ENCODE measurements around the gene RNF151. TPM values are rescaled to one million over a fixed set of nuclear protein-coding genes. Genes with fewer than 3 reads are reported as not detected.
A peak's percentile ranks its signal among the peaks of the same experiment; 100 is the strongest.

Gene RNF151, protein sequence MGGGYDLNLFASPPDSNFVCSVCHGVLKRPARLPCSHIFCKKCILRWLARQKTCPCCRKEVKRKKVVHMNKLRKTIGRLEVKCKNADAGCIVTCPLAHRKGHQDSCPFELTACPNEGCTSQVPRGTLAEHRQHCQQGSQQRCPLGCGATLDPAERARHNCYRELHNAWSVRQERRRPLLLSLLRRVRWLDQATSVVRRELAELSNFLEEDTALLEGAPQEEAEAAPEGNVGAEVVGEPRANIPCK
- total RNA-seq, result not detected

DNA sequence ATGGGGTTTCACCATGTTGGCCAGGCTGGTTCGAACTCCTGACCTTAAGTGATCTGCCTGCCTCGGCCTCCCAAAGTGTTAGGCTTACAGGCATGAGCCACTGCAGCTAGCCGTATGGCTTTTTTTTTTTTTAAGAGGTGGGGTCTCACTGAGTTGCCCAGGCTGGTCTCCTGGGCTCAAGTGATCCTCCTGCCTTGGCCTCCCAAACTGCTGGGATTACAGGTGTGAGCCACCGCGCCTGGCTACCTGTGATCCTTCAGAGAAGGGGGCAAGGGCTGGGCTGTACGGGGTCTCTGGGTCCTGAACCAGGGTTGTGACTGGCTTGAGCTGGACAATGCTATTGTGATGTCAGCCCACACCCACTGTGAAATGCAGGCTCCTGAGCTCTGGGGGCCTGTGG, at the start of gene RNF151:
Gene RNF151 (plus strand): TSS at position 397 of the 400 bp plus-strand sequence. CDS start 26 bp downstream, outside the sequence.
- peak within 1 kb of the TSS; percentile 98 for H3K4me3 ChIP-seq

DNA sequence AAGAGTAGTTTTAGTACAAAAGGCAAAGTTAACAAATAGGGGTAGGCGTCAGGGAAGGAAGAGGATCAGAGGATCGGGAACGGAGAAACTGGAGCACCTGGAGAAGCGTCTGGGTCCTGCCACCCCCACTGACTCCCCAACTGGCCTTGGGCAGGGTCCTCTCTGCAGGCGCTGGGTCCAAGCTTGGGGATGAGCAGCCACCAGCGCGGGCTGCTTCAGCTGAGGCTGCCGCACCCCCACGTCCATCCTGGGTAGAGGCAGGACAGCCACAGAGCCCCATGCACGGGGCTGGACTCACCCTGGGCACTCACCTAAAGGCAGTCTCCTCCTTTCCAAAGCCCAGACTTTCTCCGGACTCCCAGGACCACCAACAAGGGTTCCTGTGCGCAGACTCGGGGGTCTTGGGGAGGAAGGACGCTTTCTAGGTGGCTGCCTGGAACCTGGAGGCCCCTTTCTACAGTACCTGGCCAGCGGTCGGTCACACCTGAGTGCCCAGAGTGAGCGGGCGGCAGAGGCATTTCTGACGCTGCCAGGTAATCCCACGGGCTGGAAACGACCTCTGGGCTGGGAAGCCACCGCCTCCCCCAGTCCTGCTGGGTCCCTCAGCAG, 49.5 kb upstream of the RNF151 start:
- H3K9me3 ChIP-seq, result no peaks in the 10 kb centered on the region
- peaks cover 54% of the 10 kb centered on the region for H3K4me1 ChIP-seq
- TF ChIP-seq POLR2A (IDR thresholded peaks at IDR 0.05), result no peak
- no peak for TF ChIP-seq EP300 (IDR thresholded peaks at IDR 0.05)
- TF ChIP-seq, protein P1, sequence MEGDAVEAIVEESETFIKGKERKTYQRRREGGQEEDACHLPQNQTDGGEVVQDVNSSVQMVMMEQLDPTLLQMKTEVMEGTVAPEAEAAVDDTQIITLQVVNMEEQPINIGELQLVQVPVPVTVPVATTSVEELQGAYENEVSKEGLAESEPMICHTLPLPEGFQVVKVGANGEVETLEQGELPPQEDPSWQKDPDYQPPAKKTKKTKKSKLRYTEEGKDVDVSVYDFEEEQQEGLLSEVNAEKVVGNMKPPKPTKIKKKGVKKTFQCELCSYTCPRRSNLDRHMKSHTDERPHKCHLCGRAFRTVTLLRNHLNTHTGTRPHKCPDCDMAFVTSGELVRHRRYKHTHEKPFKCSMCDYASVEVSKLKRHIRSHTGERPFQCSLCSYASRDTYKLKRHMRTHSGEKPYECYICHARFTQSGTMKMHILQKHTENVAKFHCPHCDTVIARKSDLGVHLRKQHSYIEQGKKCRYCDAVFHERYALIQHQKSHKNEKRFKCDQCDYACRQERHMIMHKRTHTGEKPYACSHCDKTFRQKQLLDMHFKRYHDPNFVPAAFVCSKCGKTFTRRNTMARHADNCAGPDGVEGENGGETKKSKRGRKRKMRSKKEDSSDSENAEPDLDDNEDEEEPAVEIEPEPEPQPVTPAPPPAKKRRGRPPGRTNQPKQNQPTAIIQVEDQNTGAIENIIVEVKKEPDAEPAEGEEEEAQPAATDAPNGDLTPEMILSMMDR (IDR thresholded peaks at IDR 0.05), result no peak
- TF ChIP-seq POLR2AphosphoS5 (IDR thresholded peaks at IDR 0.05), result no peak
- WGBS, result 19% methylated on average over 4 of the region's 22 CpGs
- no peaks in the 10 kb centered on the region for H3K36me3 ChIP-seq
- peaks cover 75% of the 10 kb centered on the region for H3K27me3 ChIP-seq
- H3K27ac ChIP-seq, result peak overlapping the region; percentile 50
- peak overlapping the region; percentile 46 for H3K4me3 ChIP-seq
- no peak for DNase-seq (ENCODE audit: low spot score in 2 of 2)

More for the DNA sequence above, at the start of gene RNF151:
- peak within 1 kb of the TSS; percentile 96 for H3K27ac ChIP-seq
- no peaks in the 10 kb centered on the region for H3K9me3 ChIP-seq
- no peaks in the 10 kb centered on the region for H3K27me3 ChIP-seq
- TF ChIP-seq POLR2AphosphoS5 (IDR thresholded peaks at IDR 0.05) (no peak), EP300 (IDR thresholded peaks at IDR 0.05) (no peak), POLR2A (IDR thresholded peaks at IDR 0.05) (no peak)
- TF ChIP-seq, protein P1 (IDR thresholded peaks at IDR 0.05), result no peak
- H3K4me1 ChIP-seq, result peaks cover 37% of the 10 kb centered on the region
- 97% methylated on average over 5 of the region's 6 CpGs for WGBS
- H3K36me3 ChIP-seq, result peaks cover 19% of the 10 kb centered on the region
- DNase-seq (ENCODE audit: low spot score in 2 of 2), result no peak

DNA sequence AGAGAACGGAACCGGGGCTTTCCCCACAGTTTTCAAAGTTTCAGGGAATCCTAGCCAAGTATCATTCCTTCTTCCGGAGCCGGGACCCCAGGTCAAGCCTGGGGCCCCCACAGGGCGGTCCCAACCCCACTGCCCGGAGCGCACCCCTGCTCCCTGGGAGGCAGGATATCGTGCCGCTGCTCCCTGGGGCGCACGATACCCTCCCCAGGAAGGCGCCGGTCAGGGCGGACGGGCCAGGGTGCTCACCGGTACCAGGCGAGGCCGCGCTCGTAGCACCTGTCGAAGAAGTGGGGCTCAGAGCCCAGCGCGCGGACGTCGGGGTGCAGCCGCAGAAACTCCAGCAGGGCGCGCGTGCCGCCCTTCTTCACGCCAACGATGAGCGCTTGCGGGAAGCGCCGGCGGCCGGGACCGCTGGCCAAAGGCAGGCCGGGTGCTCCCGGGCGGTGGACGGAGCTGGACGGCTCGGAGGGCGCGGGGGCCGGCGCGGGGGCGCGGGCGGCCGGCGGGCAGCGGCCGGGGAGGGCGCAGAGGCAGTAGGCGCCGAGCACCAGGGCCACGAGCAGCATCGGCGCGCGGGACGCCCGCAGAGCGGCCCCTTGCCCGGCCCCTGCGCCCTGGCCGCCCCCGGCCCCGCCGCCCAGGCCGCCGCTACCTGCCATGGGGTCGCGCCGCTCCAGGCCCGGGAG, 48.8 kb upstream of the RNF151 start:
- Histone ChIP-seq H3K4me3 (peak overlapping the region; percentile 46), H3K4me1 (peaks cover 54% of the 10 kb centered on the region), H3K9me3 (no peaks in the 10 kb centered on the region), H3K27me3 (peaks cover 78% of the 10 kb centered on the region), H3K27ac (peak overlapping the region; percentile 50), H3K36me3 (no peaks in the 10 kb centered on the region)
- no peak for DNase-seq (ENCODE audit: low spot score in 2 of 2)
- TF ChIP-seq, protein P1 (IDR thresholded peaks at IDR 0.05), result no peak
- no peak for TF ChIP-seq POLR2A (IDR thresholded peaks at IDR 0.05)
- no peak for TF ChIP-seq POLR2AphosphoS5 (IDR thresholded peaks at IDR 0.05)
- TF ChIP-seq EP300 (IDR thresholded peaks at IDR 0.05), result no peak
- WGBS, result 0% methylated on average over 34 of the region's 81 CpGs

DNA sequence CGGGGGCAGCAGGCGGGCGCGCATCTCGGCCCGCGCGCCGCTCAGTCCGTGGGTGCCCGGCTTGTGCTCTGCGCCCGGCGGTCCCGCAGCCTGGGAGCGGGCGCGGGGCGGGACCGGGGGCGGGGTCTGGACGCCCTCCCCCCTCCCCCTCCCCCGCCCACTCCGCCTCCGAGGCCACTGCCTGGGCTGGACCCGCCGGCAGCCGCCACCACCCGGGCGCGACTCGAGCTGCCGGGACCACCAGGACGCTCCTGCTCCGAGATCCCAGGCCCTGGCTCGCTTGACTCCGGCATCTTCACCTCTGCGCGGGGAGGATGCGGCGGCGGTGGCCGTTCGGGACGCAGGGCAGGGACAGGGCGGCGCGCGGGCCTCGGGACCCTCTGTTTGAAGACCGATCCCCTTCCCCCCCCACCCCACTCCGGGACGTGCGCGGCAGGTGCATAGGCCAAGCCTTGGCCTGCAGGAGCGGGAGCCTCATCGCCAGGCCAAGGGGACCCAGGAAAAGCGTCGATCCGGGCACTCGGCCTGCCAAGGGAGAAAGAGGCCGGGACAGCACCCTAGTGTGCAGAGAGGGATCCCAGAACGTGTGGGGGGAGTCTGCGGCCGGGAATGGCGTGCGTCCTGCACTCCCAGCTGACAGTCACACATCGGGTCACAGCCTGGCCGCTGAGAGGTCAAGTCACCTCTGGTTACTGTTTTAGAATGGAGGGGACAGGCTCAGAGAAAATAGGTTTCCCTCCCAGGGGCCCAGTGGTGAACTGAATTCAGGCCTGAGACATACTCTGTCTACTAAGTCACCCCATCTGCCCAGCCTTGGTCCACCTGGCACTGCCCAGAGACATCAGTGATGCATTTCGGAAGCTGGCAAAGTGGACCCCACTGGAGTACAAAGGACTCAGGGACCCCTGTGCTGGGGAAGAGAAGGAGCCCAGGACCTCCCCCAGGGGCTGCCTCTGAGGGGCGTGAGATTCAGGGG, 48.0 kb upstream of the RNF151 start, which contains the start of gene HS3ST6:
Gene HS3ST6 (minus strand): TSS at position 65 of the 976 bp plus-strand sequence. CDS start 92 bp downstream, outside the sequence.
- H3K36me3 ChIP-seq, result no peaks in the 10 kb centered on the region
- H3K27me3 ChIP-seq, result peaks cover 83% of the 10 kb centered on the region
- peak within 1 kb of the TSS; percentile 46 for H3K4me3 ChIP-seq
- peaks cover 55% of the 10 kb centered on the region for H3K4me1 ChIP-seq
- peak within 1 kb of the TSS; percentile 50 for H3K27ac ChIP-seq
- TF ChIP-seq EP300 (IDR thresholded peaks at IDR 0.05) (no peak), POLR2A (IDR thresholded peaks at IDR 0.05) (no peak), POLR2AphosphoS5 (IDR thresholded peaks at IDR 0.05) (no peak)
- TF ChIP-seq, protein P1 (IDR thresholded peaks at IDR 0.05), result no peak
- DNase-seq (ENCODE audit: low spot score in 2 of 2), result no peak
- WGBS, result 17% methylated on average over 7 of the region's 71 CpGs
- no peaks in the 10 kb centered on the region for H3K9me3 ChIP-seq

All from suprapubic skin (tissue), 4 donors.